ENCODE measurements around the gene BCDIN3D.

DNA sequence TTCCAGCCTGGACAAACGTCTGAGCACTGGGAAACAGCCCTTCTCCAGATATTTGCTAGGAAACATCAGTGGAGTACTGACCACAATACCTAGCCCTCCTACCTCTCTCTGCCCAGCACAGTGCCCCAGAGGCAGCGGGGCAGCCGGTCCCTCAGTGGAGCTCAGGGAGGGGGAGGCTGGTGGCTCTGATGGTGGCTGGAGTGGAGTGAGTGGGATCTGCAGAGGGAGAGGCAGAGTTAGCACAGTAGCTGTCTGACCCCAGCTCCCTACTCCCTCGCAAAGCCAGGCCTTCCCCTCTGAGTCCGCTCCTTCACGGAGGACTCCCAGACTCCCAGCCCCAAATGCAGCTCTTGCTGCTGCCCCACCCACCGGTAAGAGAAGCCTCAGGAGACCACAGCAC is 44.7 kb downstream of the BCDIN3D start:
- no peak for TF ChIP-seq GABPB1 (CRISPR knock-in tag; IDR thresholded peaks at IDR 0.05)
- no peak for TF ChIP-seq BRD9 (IDR thresholded peaks at IDR 0.05; ENCODE audit: low read depth, partially characterized antibody)
- no peak for TF ChIP-seq CTCF (IDR thresholded peaks at IDR 0.05 in 2 of 3, conservative IDR thresholded peaks at IDR 0.05 in 1 of 3; ENCODE audit: insufficient read depth in 2 of 3, low read depth in 1 of 3, low read length in 3 of 3)
- TF ChIP-seq ETV5 (CRISPR knock-in tag; IDR thresholded peaks at IDR 0.05; ENCODE audit: low read depth) = no peak
- TF ChIP-seq, protein P1, sequence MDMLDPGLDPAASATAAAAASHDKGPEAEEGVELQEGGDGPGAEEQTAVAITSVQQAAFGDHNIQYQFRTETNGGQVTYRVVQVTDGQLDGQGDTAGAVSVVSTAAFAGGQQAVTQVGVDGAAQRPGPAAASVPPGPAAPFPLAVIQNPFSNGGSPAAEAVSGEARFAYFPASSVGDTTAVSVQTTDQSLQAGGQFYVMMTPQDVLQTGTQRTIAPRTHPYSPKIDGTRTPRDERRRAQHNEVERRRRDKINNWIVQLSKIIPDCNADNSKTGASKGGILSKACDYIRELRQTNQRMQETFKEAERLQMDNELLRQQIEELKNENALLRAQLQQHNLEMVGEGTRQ (CRISPR knock-in tag; IDR thresholded peaks at IDR 0.05) = no peak
- TF ChIP-seq RBM34 (IDR thresholded peaks at IDR 0.05; ENCODE audit: borderline replicate concordance, insufficient read depth, low read length) = no peak
- no peak for TF ChIP-seq SP1 (CRISPR knock-in tag; IDR thresholded peaks at IDR 0.05)
- no peak for TF ChIP-seq BCLAF1 (IDR thresholded peaks at IDR 0.05; ENCODE audit: borderline replicate concordance in 1 of 2, control insufficient read depth in 1 of 2, low read depth in 2 of 2, low read length in 1 of 2)
- no peak for TF ChIP-seq DIDO1 (tag; IDR thresholded peaks at IDR 0.05; ENCODE audit: low read depth)
- TF ChIP-seq MCM3 (IDR thresholded peaks at IDR 0.05) = no peak
- no peak for TF ChIP-seq TCF7L2 (IDR thresholded peaks at IDR 0.05; ENCODE audit: low read depth, low read length)
- TF ChIP-seq TOE1 (IDR thresholded peaks at IDR 0.05; ENCODE audit: borderline replicate concordance) = no peak
- TF ChIP-seq TOE1 (CRISPR knock-in tag; IDR thresholded peaks at IDR 0.05; ENCODE audit: borderline replicate concordance, low read depth) = no peak
